ENCODE results near the gene DDX1.

DNA sequence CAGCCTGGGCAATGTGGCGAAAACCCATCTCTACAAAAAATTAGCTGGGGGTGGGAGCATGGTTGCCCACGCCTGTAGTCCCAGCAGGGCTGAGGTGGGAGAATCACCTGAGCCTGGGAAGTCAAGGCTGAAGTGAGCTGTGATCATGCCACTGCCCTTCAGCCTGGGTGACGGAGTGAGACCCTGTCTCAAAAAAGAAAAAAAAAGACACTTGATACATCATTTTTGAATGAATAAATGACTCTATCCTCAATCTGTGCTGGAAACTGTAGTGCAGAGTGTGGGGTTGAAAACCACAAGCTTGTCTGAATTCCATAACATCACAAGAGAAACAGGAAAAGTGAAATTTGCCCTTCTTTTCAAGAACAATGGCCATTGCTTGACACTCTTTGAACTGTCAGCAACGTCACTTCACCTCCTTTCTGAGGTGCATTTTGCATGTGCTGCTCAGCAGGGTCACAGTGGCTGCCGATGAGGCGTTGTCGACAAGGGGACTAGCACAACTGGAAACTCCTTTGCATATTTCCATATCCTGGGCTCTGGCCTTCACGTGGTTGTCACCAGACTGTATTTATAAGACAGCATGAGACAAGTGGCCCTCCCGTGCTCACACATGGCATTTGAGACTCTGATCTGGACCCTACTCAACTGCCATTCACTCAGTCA lies 54.2 kb downstream of the DDX1 start:
- TF ChIP-seq POLR2A (IDR thresholded peaks at IDR 0.05; ENCODE audit: low read length) = no peak
- TF ChIP-seq GATA1 (IDR thresholded peaks at IDR 0.05; ENCODE audit: low read depth, low read length) = no peak
